HG03520 (cell line): ENCODE measurements around the gene LZTFL1.
"Not testable (repeated sequence)": the region's sequence is repeated elsewhere in the genome, so short reads cannot be mapped to it uniquely, and the experiment has no call there.

Experiments
- ATAC-seq: cut with Tn5 transposase; IDR thresholded peaks from one replicate; pipeline ENCODE4 v1.9.1; 2021; ENCODE audit warnings: mild to moderate bottlenecking, moderate library complexity; ENCODE audit not compliant: unreplicated experiment

The LZTFL1 gene

GRCh38 chr3:45865563-45865962, 23.6 kb upstream of the LZTFL1 start:
- ATAC-seq = no peak

- ATAC-seq = peak; percentile 74
These were observed 23.0 kb upstream of the LZTFL1 start for GRCh38 chr3:45864760-45865519.

GRCh38 chr3:45861043-45861719, 19.3 kb upstream of the LZTFL1 start:
- no peak for ATAC-seq

GRCh38 chr3:45860481-45860880, 18.6 kb upstream of the LZTFL1 start:
- no peak for ATAC-seq

GRCh38 chr3:45858809-45859543, 17.1 kb upstream of the LZTFL1 start:
- no peak for ATAC-seq

GRCh38 chr3:45857024-45857423, 15.1 kb upstream of the LZTFL1 start:
- not testable (repeated sequence) for ATAC-seq

- not testable (repeated sequence) for ATAC-seq
These were observed 14.4 kb upstream of the LZTFL1 start for GRCh38 chr3:45856323-45856722.

- peak; percentile 51 for ATAC-seq
These were observed 10.9 kb upstream of the LZTFL1 start for GRCh38 chr3:45852828-45853227.

GRCh38 chr3:45848392-45848791, 6.5 kb upstream of the LZTFL1 start:
- ATAC-seq = no peak

GRCh38 chr3:45844616-45845015, 2.7 kb upstream of the LZTFL1 start:
- no peak for ATAC-seq

- no peak for ATAC-seq
These were observed 1.1 kb upstream of the LZTFL1 start for GRCh38 chr3:45842851-45843625.

- no peak for ATAC-seq
These were observed 531 bp downstream of the LZTFL1 start for GRCh38 chr3:45841420-45841756.

- no peak for ATAC-seq
These were observed 3.5 kb downstream of the LZTFL1 start for GRCh38 chr3:45838466-45838865.

GRCh38 chr3:45832699-45833098, 9.2 kb downstream of the LZTFL1 start:
- no peak for ATAC-seq

GRCh38 chr3:45830121-45830520, 11.8 kb downstream of the LZTFL1 start:
- ATAC-seq = no peak

GRCh38 chr3:45826908-45827307, 15.0 kb downstream of the LZTFL1 start:
- no peak for ATAC-seq

- ATAC-seq = no peak
These were observed 15.6 kb downstream of the LZTFL1 start for GRCh38 chr3:45826321-45826720.

GRCh38 chr3:45821127-45821526, 20.8 kb downstream of the LZTFL1 start:
- ATAC-seq = no peak

- ATAC-seq = no peak
These were observed 22.4 kb downstream of the LZTFL1 start for GRCh38 chr3:45819543-45819942.

- no peak for ATAC-seq
These were observed 23.9 kb downstream of the LZTFL1 start for GRCh38 chr3:45817831-45818522.

- no peak for ATAC-seq
These were observed 25.4 kb downstream of the LZTFL1 start for GRCh38 chr3:45816544-45816943.
